Measurements from ENCODE around the gene PRKD1. TPM values are rescaled to one million over a fixed set of nuclear protein-coding genes. Genes with fewer than 3 reads are reported as not detected.

The PRKD1 gene
- total and polyA plus RNA-seq, 2 donors (not counting 1 experiment from before 2014, with no cell fraction given): 0.03 to 4.3 TPM

DNA sequence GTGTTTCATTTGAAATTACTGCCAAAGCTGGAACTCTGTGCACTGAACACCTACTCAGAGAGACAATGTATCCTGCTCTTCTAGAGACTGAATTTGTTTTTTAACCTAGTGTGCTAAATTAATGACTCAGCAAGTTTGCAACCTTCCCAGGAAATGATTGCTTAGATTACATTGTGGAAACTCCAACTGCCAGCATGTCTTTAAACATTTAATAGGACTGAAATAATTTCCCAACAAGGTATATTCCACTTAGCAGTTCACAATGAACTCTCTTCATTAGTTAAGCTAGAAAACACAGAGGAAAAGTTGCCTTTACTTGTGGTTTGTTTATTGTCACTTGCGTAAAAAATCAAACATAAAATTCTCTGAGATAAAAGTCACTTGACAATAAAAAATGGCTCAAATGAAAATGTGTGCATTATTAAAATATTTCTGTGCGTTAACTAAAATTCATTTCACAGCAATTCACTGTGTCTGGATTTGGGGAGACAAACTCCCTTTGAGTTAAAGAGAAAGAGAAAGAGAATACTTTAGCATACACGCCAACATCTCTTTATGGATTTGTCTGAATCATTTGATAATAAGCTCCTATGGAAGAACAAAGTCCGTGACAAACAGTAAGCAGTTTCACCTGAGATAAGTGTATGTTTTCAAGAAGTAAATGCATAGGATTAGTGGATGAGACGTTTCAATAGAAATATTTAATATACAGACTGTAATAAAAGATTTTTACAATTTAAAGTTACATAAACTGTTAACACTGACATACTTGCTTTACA, 284.0 kb downstream of the PRKD1 start:
- TF ChIP-seq, protein P1, sequence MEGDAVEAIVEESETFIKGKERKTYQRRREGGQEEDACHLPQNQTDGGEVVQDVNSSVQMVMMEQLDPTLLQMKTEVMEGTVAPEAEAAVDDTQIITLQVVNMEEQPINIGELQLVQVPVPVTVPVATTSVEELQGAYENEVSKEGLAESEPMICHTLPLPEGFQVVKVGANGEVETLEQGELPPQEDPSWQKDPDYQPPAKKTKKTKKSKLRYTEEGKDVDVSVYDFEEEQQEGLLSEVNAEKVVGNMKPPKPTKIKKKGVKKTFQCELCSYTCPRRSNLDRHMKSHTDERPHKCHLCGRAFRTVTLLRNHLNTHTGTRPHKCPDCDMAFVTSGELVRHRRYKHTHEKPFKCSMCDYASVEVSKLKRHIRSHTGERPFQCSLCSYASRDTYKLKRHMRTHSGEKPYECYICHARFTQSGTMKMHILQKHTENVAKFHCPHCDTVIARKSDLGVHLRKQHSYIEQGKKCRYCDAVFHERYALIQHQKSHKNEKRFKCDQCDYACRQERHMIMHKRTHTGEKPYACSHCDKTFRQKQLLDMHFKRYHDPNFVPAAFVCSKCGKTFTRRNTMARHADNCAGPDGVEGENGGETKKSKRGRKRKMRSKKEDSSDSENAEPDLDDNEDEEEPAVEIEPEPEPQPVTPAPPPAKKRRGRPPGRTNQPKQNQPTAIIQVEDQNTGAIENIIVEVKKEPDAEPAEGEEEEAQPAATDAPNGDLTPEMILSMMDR (IDR thresholded peaks at IDR 0.05): no peak
- TF ChIP-seq EZH2 (IDR thresholded peaks at IDR 0.05; ENCODE audit: borderline replicate concordance, insufficient read depth, low read depth, low read length, poor library complexity, severe bottlenecking): no peak
- DNase-seq (no peak), ATAC-seq (ENCODE audit: low read depth) (no peak)
- H3K4me1 ChIP-seq (ENCODE audit: control insufficient read depth in 2 of 2, insufficient read depth in 2 of 2, low read length in 2 of 2): no peaks in the 10 kb centered on the region
- no peaks in the 10 kb centered on the region for H4K20me1 ChIP-seq (ENCODE audit: control insufficient read depth, insufficient read depth, low read length, poor library complexity, severe bottlenecking)
- CTCF ChIA-PET: no interaction called here
- Mint-ChIP-seq H3K27ac (no peak overlapping the region), H3K4me3 (no peak overlapping the region), H3K4me1 (no peaks in the 10 kb centered on the region), H3K9me3 (ENCODE audit: insufficient read depth) (peaks cover 12% of the 10 kb centered on the region), H3K27me3 (no peaks in the 10 kb centered on the region)
- no peaks in the 10 kb centered on the region for H3K79me2 ChIP-seq (ENCODE audit: control insufficient read depth, insufficient read depth, low read length)
- no peak overlapping the region for H3K4me3 ChIP-seq (ENCODE audit: control extremely low read depth in 1 of 5, extremely low read depth in 1 of 5, insufficient read depth in 1 of 5, low read depth in 2 of 5, low read length in 4 of 5)
- no peaks in the 10 kb centered on the region for H3K27me3 ChIP-seq (replicated peaks in 1 of 4; ENCODE audit: control extremely low read depth in 1 of 4, control insufficient read depth in 3 of 4, insufficient read depth in 4 of 4, low read length in 3 of 4)
- no peak overlapping the region for H3K27ac ChIP-seq (ENCODE audit: low read length in 2 of 2)
- no peak overlapping the region for H3K4me2 ChIP-seq (replicated peaks; ENCODE audit: low read depth, low read length, poor library complexity, severe bottlenecking)
- POLR2A ChIA-PET: no interaction called here
- no peaks in the 10 kb centered on the region for H3K36me3 ChIP-seq (replicated peaks in 1 of 2; ENCODE audit: control extremely low read depth in 1 of 2, control insufficient read depth in 1 of 2, extremely low read depth in 1 of 2, insufficient read depth in 2 of 2, low read length in 1 of 2)
- H3K9ac ChIP-seq (ENCODE audit: low read length): no peak overlapping the region
- no CpG with 5 or more reads among the region's 5 CpGs for WGBS (ENCODE audit: insufficient coverage)
- intact Hi-C loops (cut with micrococcal nuclease): no loop called here
- H3K9me3 ChIP-seq (ENCODE audit: control extremely low read depth in 1 of 3, control insufficient read depth in 2 of 3, insufficient read depth in 1 of 3, low read length in 2 of 3): peaks cover 2 to 15% (median 2%) of the 10 kb centered on the region in 3 donors
- no peak overlapping the region for H2AFZ ChIP-seq (ENCODE audit: insufficient read depth, low read depth, low read length, poor library complexity, severe bottlenecking)

GRCh38 chr14:29637411-29637810, 290.2 kb downstream of the PRKD1 start:
- WGBS (ENCODE audit: insufficient coverage): no CpG with 5 or more reads among the region's 2 CpGs
- Histone ChIP-seq H3K36me3 (replicated peaks in 1 of 2; ENCODE audit: control extremely low read depth in 1 of 2, control insufficient read depth in 1 of 2, extremely low read depth in 1 of 2, insufficient read depth in 2 of 2, low read length in 1 of 2) (no peaks in the 10 kb centered on the region), H3K27ac (ENCODE audit: low read length in 2 of 2) (no peak overlapping the region), H3K9me3 (ENCODE audit: control extremely low read depth in 1 of 3, control insufficient read depth in 2 of 3, insufficient read depth in 1 of 3, low read length in 2 of 3) (no peaks in the 10 kb centered on the region), H3K4me2 (replicated peaks; ENCODE audit: low read depth, low read length, poor library complexity, severe bottlenecking) (no peak overlapping the region), H3K79me2 (ENCODE audit: control insufficient read depth, insufficient read depth, low read length) (no peaks in the 10 kb centered on the region), H2AFZ (ENCODE audit: insufficient read depth, low read depth, low read length, poor library complexity, severe bottlenecking) (no peak overlapping the region), H3K27me3 (replicated peaks in 1 of 4; ENCODE audit: control extremely low read depth in 1 of 4, control insufficient read depth in 3 of 4, insufficient read depth in 4 of 4, low read length in 3 of 4) (no peaks in the 10 kb centered on the region), H3K4me1 (ENCODE audit: control insufficient read depth in 2 of 2, insufficient read depth in 2 of 2, low read length in 2 of 2) (no peaks in the 10 kb centered on the region), H3K9ac (ENCODE audit: low read length) (no peak overlapping the region), H3K4me3 (ENCODE audit: control extremely low read depth in 1 of 5, extremely low read depth in 1 of 5, insufficient read depth in 1 of 5, low read depth in 2 of 5, low read length in 4 of 5) (no peak overlapping the region), H4K20me1 (ENCODE audit: control insufficient read depth, insufficient read depth, low read length, poor library complexity, severe bottlenecking) (no peaks in the 10 kb centered on the region)
- no peaks in the 10 kb centered on the region for H3K4me1 Mint-ChIP-seq
- TF ChIP-seq, protein P1 (IDR thresholded peaks at IDR 0.05): no peak
- no peak for TF ChIP-seq EZH2 (IDR thresholded peaks at IDR 0.05; ENCODE audit: borderline replicate concordance, insufficient read depth, low read depth, low read length, poor library complexity, severe bottlenecking)
- intact Hi-C loops (cut with micrococcal nuclease): no loop called here
- POLR2A ChIA-PET: no interaction called here
- no peak overlapping the region for H3K27ac Mint-ChIP-seq
- H3K27me3 Mint-ChIP-seq: no peaks in the 10 kb centered on the region
- H3K9me3 Mint-ChIP-seq (ENCODE audit: insufficient read depth): no peaks in the 10 kb centered on the region
- H3K4me3 Mint-ChIP-seq: no peak overlapping the region
- CTCF ChIA-PET: no interaction called here
- DNase-seq (no peak), ATAC-seq (ENCODE audit: low read depth) (no peak)
